ENCODE data around the gene ATF7IP2. TPM values are rescaled to one million over a fixed set of nuclear protein-coding genes. Genes with fewer than 3 reads are reported as not detected.

The ATF7IP2 gene
- total and polyA plus RNA-seq, 2 of the 13 experiments (the other 11 are each of a cell fraction or from before 2014, with no cell fraction given), result 117 to 217 TPM

DNA sequence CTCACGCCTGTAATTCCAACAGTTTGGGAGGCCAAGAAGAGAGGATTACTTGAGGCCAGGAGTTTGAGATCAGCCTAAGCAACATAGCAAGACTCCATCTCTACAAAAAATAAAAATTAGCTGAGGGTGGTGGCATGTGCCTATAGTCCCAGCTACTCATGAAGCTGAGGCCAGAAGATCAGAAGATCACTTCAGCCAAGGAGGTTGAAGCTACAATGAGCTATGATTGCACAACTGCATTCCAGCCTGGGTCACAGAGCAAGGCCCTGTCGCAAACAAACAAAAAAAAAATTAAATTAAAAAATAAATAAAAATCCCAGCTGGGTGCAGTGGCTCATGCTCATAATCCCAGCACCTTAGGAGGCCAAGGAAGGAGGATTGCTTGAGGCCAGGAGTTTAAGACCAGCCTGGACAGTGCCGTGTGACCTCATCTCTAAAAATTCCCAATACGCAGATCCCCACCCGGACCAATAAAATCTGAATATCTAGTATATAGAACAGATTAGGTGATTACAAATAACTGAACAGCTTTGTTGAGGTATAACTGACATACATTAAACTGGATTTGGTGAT is 18.2 kb upstream of the ATF7IP2 start (continued):
- TF ChIP-seq NR2F2 (IDR thresholded peaks at IDR 0.05; ENCODE audit: borderline replicate concordance, low read depth) (peak; percentile 49; the same call in 1 of the 2 replicates), FOXA3 (CRISPR knock-in tag; IDR thresholded peaks at IDR 0.05) (peak; percentile 62), KAT7 (CRISPR knock-in tag; IDR thresholded peaks at IDR 0.05; ENCODE audit: borderline replicate concordance) (0 out of 2 replicates have a peak, but pooled peaks have one; percentile 80), TCF7 (IDR thresholded peaks at IDR 0.05; ENCODE audit: low read depth) (peak; percentile 62; the same call in 1 of the 2 replicates), REXO4 (CRISPR knock-in tag; IDR thresholded peaks at IDR 0.05; ENCODE audit: borderline replicate concordance) (no peak), KDM3A (CRISPR knock-in tag; IDR thresholded peaks at IDR 0.05; ENCODE audit: low read depth) (0 out of 2 replicates have a peak, but pooled peaks have one; percentile 63), SALL1 (CRISPR knock-in tag; IDR thresholded peaks at IDR 0.05) (peak; percentile 95), GLI4 (CRISPR knock-in tag; IDR thresholded peaks at IDR 0.05; ENCODE audit: borderline replicate concordance) (no peak), ZNF766 (CRISPR knock-in tag; IDR thresholded peaks at IDR 0.05; ENCODE audit: borderline replicate concordance) (peak; percentile 90; the same call in 1 of the 2 replicates), FOXA1 (IDR thresholded peaks at IDR 0.05) (no peak), FOXA1 (CRISPR knock-in tag; IDR thresholded peaks at IDR 0.05) (0 out of 2 replicates have a peak, but pooled peaks have one; percentile 31), KAT8 (CRISPR knock-in tag; IDR thresholded peaks at IDR 0.05) (peak; percentile 64; the same call in 1 of the 2 replicates), MXD4 (CRISPR knock-in tag; IDR thresholded peaks at IDR 0.05) (no peak), FOXK1 (CRISPR knock-in tag; IDR thresholded peaks at IDR 0.05; ENCODE audit: borderline replicate concordance, low read depth) (0 out of 2 replicates have a peak, but pooled peaks have one; percentile 31), ZNF382 (CRISPR knock-in tag; IDR thresholded peaks at IDR 0.05; ENCODE audit: borderline replicate concordance) (no peak), HOXA3 (CRISPR knock-in tag; IDR thresholded peaks at IDR 0.05) (peak; percentile 83), GATAD2A (CRISPR knock-in tag; IDR thresholded peaks at IDR 0.05) (peak; percentile 95), ZNF816 (CRISPR knock-in tag; IDR thresholded peaks at IDR 0.05; ENCODE audit: borderline replicate concordance) (peak; percentile 77; the same call in 1 of the 2 replicates), ZNF205 (CRISPR knock-in tag; IDR thresholded peaks at IDR 0.05) (peak; percentile 51; the same call in 1 of the 2 replicates), EP300 (IDR thresholded peaks at IDR 0.05; ENCODE audit: low read depth in 2 of 2, low read length in 2 of 2) (peak in 1 of 2 experiments; percentile 82; a peak in 2 of 4 replicates), EP300 (CRISPR knock-in tag; IDR thresholded peaks at IDR 0.05; ENCODE audit: borderline replicate concordance) (no peak; the same call in 1 of the 2 replicates), ZNF670 (CRISPR knock-in tag; IDR thresholded peaks at IDR 0.05; ENCODE audit: borderline replicate concordance) (peak; percentile 33; the same call in 1 of the 2 replicates)
- TF ChIP-seq, protein P1, sequence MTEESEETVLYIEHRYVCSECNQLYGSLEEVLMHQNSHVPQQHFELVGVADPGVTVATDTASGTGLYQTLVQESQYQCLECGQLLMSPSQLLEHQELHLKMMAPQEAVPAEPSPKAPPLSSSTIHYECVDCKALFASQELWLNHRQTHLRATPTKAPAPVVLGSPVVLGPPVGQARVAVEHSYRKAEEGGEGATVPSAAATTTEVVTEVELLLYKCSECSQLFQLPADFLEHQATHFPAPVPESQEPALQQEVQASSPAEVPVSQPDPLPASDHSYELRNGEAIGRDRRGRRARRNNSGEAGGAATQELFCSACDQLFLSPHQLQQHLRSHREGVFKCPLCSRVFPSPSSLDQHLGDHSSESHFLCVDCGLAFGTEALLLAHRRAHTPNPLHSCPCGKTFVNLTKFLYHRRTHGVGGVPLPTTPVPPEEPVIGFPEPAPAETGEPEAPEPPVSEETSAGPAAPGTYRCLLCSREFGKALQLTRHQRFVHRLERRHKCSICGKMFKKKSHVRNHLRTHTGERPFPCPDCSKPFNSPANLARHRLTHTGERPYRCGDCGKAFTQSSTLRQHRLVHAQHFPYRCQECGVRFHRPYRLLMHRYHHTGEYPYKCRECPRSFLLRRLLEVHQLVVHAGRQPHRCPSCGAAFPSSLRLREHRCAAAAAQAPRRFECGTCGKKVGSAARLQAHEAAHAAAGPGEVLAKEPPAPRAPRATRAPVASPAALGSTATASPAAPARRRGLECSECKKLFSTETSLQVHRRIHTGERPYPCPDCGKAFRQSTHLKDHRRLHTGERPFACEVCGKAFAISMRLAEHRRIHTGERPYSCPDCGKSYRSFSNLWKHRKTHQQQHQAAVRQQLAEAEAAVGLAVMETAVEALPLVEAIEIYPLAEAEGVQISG (CRISPR knock-in tag; IDR thresholded peaks at IDR 0.05), result peak; percentile 73
- TF ChIP-seq, protein P2, sequence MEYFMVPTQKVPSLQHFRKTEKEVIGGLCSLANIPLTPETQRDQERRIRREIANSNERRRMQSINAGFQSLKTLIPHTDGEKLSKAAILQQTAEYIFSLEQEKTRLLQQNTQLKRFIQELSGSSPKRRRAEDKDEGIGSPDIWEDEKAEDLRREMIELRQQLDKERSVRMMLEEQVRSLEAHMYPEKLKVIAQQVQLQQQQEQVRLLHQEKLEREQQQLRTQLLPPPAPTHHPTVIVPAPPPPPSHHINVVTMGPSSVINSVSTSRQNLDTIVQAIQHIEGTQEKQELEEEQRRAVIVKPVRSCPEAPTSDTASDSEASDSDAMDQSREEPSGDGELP (IDR thresholded peaks at IDR 0.05; ENCODE audit: borderline replicate concordance, low read depth), result peak; percentile 48; the same call in 1 of the 2 replicates
- TF ChIP-seq, protein P3, sequence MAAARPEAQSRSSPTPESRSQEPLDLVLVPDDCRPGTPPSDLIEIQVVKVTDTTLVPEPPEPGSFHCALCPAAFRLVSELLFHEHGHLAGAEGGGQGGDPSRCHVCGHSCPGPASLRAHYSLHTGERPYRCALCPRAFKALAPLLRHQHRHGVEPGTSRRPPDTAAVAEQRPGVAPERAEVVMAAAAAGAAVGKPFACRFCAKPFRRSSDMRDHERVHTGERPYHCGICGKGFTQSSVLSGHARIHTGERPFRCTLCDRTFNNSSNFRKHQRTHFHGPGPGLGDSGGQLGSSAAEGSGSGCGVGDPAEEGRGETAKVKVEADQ (CRISPR knock-in tag; IDR thresholded peaks at IDR 0.05; ENCODE audit: borderline replicate concordance), result no peak
- TF ChIP-seq, protein P4, sequence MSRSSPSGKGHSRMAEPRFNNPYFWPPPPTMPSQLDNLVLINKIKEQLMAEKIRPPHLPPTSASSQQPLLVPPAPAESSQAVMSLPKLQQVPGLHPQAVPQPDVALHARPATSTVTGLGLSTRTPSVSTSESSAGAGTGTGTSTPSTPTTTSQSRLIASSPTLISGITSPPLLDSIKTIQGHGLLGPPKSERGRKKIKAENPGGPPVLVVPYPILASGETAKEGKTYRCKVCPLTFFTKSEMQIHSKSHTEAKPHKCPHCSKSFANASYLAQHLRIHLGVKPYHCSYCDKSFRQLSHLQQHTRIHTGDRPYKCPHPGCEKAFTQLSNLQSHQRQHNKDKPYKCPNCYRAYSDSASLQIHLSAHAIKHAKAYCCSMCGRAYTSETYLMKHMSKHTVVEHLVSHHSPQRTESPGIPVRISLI (CRISPR knock-in tag; IDR thresholded peaks at IDR 0.05; ENCODE audit: borderline replicate concordance), result peak; percentile 93; the same call in 1 of the 2 replicates
